HG03558 (cell line): ENCODE measurements around the gene LSM8.
"Not testable (repeated sequence)": the region's sequence is repeated elsewhere in the genome, so short reads cannot be mapped to it uniquely, and the experiment has no call there.

ENCODE experiments used
- ATAC-seq: cut with Tn5 transposase; IDR thresholded peaks from one replicate; pipeline ENCODE4 v1.9.1; 2021; ENCODE audit warnings: moderate number of reproducible peaks; ENCODE audit not compliant: unreplicated experiment; ENCODE audit errors: extremely low read depth

LSM8 gene

GRCh38 chr7:118195837-118196474 is 12.0 kb downstream of the LSM8 start:
- ATAC-seq = peak; percentile 59

- ATAC-seq = no peak
Observed at GRCh38 chr7:118202061-118202460, 18.1 kb downstream of the LSM8 start.

DNA sequence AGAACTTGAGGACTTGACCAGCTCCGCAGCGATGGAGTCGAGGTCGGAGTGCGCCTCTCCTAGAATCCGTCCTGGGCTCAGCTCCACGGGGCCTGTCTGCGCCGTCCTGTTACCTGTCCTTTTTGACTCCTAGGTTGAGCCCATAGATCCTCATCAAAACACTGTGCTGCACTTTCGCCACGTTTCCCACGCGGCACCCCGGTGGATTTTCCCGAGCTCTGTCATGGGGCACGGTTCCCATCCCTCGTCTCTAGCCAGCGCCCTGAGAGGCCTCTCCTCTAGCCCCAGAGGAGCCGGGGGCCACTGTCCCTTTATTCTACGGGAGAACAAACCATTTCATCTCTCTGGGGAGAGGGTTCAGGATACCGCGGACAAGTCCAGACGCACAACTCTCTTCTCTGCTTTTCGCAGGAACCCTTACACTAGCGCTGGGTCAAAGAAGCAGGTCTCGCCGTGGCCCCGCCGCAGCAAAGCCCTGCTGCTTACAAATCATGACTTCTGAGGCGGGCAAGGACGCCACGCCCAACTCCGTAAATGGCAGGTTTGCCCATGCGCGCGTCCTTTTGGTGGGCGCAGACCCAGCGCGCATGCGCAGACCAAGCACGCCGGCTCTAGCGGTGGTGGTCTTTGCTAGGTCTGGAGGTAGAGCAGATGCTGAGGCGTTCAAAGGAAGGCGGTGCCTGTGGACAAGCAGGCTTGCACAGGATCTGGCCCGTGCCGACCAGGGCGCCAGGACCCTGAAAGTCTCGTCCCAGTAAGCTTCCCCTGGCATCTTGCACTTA is 30.3 kb downstream of the LSM8 start:
- peak; percentile 92 for ATAC-seq

DNA sequence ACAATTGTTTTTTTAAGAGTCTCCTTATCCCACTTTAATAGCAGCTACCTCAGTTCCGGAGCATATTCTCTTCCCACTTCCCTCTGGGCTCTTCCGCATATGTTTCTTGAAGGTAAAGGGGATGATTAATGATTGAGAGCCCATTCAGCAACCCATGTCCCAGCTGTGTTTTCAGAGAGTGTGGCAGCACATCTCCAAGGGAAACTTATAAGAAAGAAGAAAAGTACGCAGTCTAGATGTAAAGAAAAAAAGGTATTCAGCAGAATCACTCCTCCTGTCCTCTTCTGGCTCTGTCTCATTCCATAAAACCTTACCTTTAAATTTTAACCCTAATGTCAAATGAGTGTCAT is 30.8 kb downstream of the LSM8 start:
- ATAC-seq = no peak

DNA sequence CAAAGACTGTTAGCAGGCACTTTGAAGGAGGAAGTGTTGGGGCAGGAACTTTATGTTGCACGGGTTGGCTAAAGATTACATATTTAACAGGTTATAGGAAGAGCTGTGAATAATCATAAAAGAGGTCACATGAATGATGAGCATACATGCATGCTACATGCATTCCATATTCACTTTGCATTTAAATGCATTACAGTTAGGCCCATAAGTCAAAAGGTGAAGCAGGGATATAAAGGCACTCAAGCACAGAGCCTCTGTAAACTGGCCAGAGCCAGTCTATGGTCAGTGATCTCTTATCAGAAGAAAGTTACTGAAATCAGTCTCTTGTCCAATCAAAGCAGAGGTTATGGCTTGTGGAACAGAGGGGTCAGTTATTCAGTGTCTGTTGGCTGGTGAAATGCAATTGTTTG is 33.3 kb downstream of the LSM8 start:
- ATAC-seq = no peak

- no peak for ATAC-seq
Observed at GRCh38 chr7:118218413-118219156, 34.6 kb downstream of the LSM8 start.

- no peak for ATAC-seq
Observed at GRCh38 chr7:118219157-118219512, 35.2 kb downstream of the LSM8 start.

- no peak for ATAC-seq
Observed at GRCh38 chr7:118220583-118220982, 36.6 kb downstream of the LSM8 start.

- no peak for ATAC-seq
Observed at GRCh38 chr7:118222591-118222990, 38.6 kb downstream of the LSM8 start.

GRCh38 chr7:118224521-118224920 is 40.6 kb downstream of the LSM8 start, which contains the start of gene ANKRD7:
Gene ANKRD7 (plus strand): TSS chr7:118224704. CDS start chr7:118224831, 127 bp downstream.
- no peak for ATAC-seq

- no peak for ATAC-seq
Observed at GRCh38 chr7:118232837-118233236, 48.9 kb downstream of the LSM8 start.

GRCh38 chr7:118233799-118234198 is 49.8 kb downstream of the LSM8 start:
- no peak for ATAC-seq

DNA sequence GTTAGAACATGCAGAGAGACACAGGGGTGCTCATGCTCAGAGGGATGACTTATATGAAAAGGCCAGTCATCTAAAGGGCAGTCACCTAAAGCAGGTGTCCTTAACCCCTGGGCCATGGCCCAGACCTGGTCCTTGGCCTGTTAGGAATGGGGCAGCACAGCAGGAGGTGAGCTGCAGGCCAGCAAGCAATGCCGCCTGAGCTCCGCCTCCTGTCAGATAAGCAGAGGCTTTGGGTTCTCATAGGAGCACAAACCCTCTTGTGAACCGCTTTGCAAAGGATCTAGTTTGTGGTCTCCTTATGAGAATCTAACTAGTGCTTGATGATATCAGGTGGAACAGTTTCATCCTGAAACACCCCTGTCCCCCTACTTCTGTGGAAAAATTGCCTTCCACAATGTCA is 55.0 kb downstream of the LSM8 start:
- no peak for ATAC-seq

- ATAC-seq = not testable (repeated sequence)
Observed at GRCh38 chr7:118240320-118240719, 56.4 kb downstream of the LSM8 start.
